HepG2 (cell line): ENCODE data around the gene CAPG. TPM values are rescaled to one million over a fixed set of nuclear protein-coding genes. Genes with fewer than 3 reads are reported as not detected.

Experiments used
- ATAC-seq: fragments of 200-7000 bp; cut with Tn5 transposase; 3 replicates; pipeline ENCODE4 v1.9.1; 2020; ENCODE audit warnings: mild to moderate bottlenecking, moderate library complexity
- BruUV-seq: library from RNA; stranded (reverse); fragments of 400-500 nt; replicated peaks from 2 replicates; lab custom pipeline; 2021; lab: Mats Ljungman, UMichigan
- CTCF ChIA-PET: fragments of 300-600 bp; formaldehyde crosslinking; extraction: SDS; loops from one replicate; lab custom pipeline; 2021; ENCODE audit warnings: low total read pairs, inconsistent platforms, low intra/inter-chr PET ratio; lab: Yijun Ruan, JAX
- POLR2A ChIA-PET: fragments of 350-600 bp; sonication (Branson Sonifier 250); formaldehyde crosslinking; loops from one replicate; lab custom pipeline; 2020; ENCODE audit warnings: antibody characterized with exemption, inconsistent platforms; lab: Yijun Ruan, JAX
- DNase-seq: peaks from one replicate; pipeline ENCODE4 v3.0.0-alpha.2; 2015; ENCODE audit warnings: low spot score
- FAIRE-seq: peaks from 3 replicates; lab custom pipeline; 2011; peaks lifted over from hg19 to GRCh38; lab: Jason Lieb, UNC
- H2AFZ ChIP-seq: one replicate; pipeline ENCODE4 v1.6.1; 2011; ENCODE audit warnings: low read length, inconsistent platforms
- H3K27ac ChIP-seq: fragments of 300-600 bp; 3 replicates; pipeline ENCODE4 v1.8.0; 2011; ENCODE audit warnings: mixed run types, mild to moderate bottlenecking, mixed read lengths, low read length, inconsistent platforms; ENCODE audit not compliant: insufficient read depth; ENCODE audit errors: extremely low read length
- H3K27me3 ChIP-seq, 2 experiments: fragments of 200-600 bp in 1 of 2; 2 replicates in 1 of 2; 3 replicates in 1 of 2; pipeline versions ENCODE4 v1.6.0 to v1.8.0; 2011; ENCODE audit warnings: low read length in 2 of 2, mild to moderate bottlenecking in 2 of 2, moderate library complexity in 2 of 2, inconsistent platforms in 1 of 2; ENCODE audit not compliant: insufficient read depth in 2 of 2, control insufficient read depth in 1 of 2
- H3K36me3 ChIP-seq, 2 experiments: fragments of 200-600 bp in 1 of 2; replicated peaks in 1 of 2; 2 replicates in 1 of 2; 3 replicates in 1 of 2; pipeline versions ENCODE4 v1.5.1 to v1.8.0; 2011; ENCODE audit warnings: low read length in 2 of 2, inconsistent platforms in 1 of 2; ENCODE audit not compliant: insufficient read depth in 2 of 2, control insufficient read depth in 1 of 2
- H3K4me1 ChIP-seq: 2 replicates; pipeline ENCODE4 v1.5.1; 2012; ENCODE audit warnings: low read length, inconsistent platforms; ENCODE audit not compliant: insufficient read depth
- H3K4me2 ChIP-seq: 2 replicates; pipeline ENCODE4 v1.6.0; 2011; ENCODE audit warnings: low read depth, low read length, inconsistent platforms
- H3K4me3 ChIP-seq, 3 experiments: fragments of 200-600 bp in 1 of 3; sonication (generic), shearing (Covaris generic) in 1 of 3; replicated peaks in 1 of 3; 2 replicates each; pipeline ENCODE4 v1.5.1; 2011 to 2016; ENCODE audit warnings: low read length in 3 of 3, inconsistent platforms in 2 of 3, low read depth in 2 of 3, mild to moderate bottlenecking in 2 of 3, control low read depth in 1 of 3, mixed read lengths in 1 of 3; ENCODE audit not compliant: insufficient read depth in 1 of 3
- H3K79me2 ChIP-seq: one replicate; pipeline ENCODE4 v1.6.1; 2011; ENCODE audit warnings: low read length, inconsistent platforms; ENCODE audit not compliant: insufficient read depth
- H3K9ac ChIP-seq: 2 replicates; pipeline ENCODE4 v1.6.0; 2011; ENCODE audit warnings: mild to moderate bottlenecking, low read depth, low read length, inconsistent platforms; ENCODE audit not compliant: insufficient read depth
- H3K9me3 ChIP-seq: 2 replicates; pipeline ENCODE4 v1.5.1; 2012; ENCODE audit warnings: mild to moderate bottlenecking, low read length
- H4K20me1 ChIP-seq: 2 replicates; pipeline ENCODE4 v1.6.0; 2011; ENCODE audit warnings: inconsistent platforms, mild to moderate bottlenecking, low read length, moderate library complexity; ENCODE audit not compliant: insufficient read depth
- ADNP ChIP-seq: sonication (generic); formaldehyde crosslinking; IDR thresholded peaks from 2 replicates; pipeline ENCODE4 v1.4.0; 2020; ENCODE audit warnings: missing genetic modification reagents
- DMAP1 ChIP-seq: IDR thresholded peaks from 2 replicates; pipeline ENCODE4 v1.6.1; 2016
- HDAC6 ChIP-seq: fragments of 200-600 bp; sonication (generic); IDR thresholded peaks from 2 replicates; pipeline ENCODE4 v1.7.0; 2017; ENCODE audit warnings: mild to moderate bottlenecking, antibody characterized with exemption, low read length, low read depth
- KAT7 ChIP-seq: IDR thresholded peaks from 2 replicates; pipeline ENCODE4 v1.6.1; 2018; ENCODE audit warnings: borderline replicate concordance, missing compliant biosample characterization
- MZF1 ChIP-seq: sonication (generic); formaldehyde crosslinking; IDR thresholded peaks from 2 replicates; pipeline ENCODE4 v1.8.1; 2023; ENCODE audit warnings: mild to moderate bottlenecking, missing genetic modification reagents, borderline replicate concordance
- NKX3-1 ChIP-seq: sonication (generic); formaldehyde crosslinking; IDR thresholded peaks from 2 replicates; pipeline ENCODE4 v1.5.0; 2020; ENCODE audit warnings: missing genetic modification reagents
- PPARG ChIP-seq: conservative IDR thresholded peaks from 2 replicates; pipeline ENCODE4 v1.6.1; 2016; ENCODE audit warnings: missing biosample characterization, missing genetic modification reagents
- SATB2 ChIP-seq: sonication (generic); formaldehyde crosslinking; IDR thresholded peaks from 2 replicates; pipeline ENCODE4 v1.5.0; 2020; ENCODE audit warnings: missing genetic modification reagents
- SETDB1 ChIP-seq: sonication (generic); formaldehyde crosslinking; IDR thresholded peaks from 2 replicates; pipeline ENCODE4 v1.5.1; 2020; ENCODE audit warnings: missing genetic modification reagents, mild to moderate bottlenecking, borderline replicate concordance
- SP5 ChIP-seq: IDR thresholded peaks from 2 replicates; pipeline ENCODE4 v1.6.1; 2016; ENCODE audit warnings: low read depth, borderline replicate concordance
- WIZ ChIP-seq: sonication (generic); formaldehyde crosslinking; IDR thresholded peaks from 2 replicates; pipeline ENCODE4 v1.5.1; 2020; ENCODE audit warnings: mild to moderate bottlenecking, missing genetic modification reagents
- ZNF207 ChIP-seq: fragments of 450-650 bp; IDR thresholded peaks from 2 replicates; pipeline ENCODE4 v1.6.1; 2016; ENCODE audit warnings: antibody characterized with exemption, borderline replicate concordance
- ZNF431 ChIP-seq: sonication (generic); formaldehyde crosslinking; IDR thresholded peaks from 2 replicates; pipeline ENCODE4 v1.9.0; 2022; ENCODE audit warnings: missing genetic modification reagents, low read depth, mild to moderate bottlenecking, borderline replicate concordance
- ZNF549 ChIP-seq: sonication (generic); formaldehyde crosslinking; IDR thresholded peaks from 2 replicates; pipeline ENCODE4 v1.5.0; 2020; ENCODE audit warnings: missing genetic modification reagents
- ZNF678 ChIP-seq: sonication (generic); formaldehyde crosslinking; IDR thresholded peaks from 2 replicates; pipeline ENCODE4 v1.4.0; 2020; ENCODE audit warnings: mild to moderate bottlenecking, missing genetic modification reagents
- ZNF713 ChIP-seq: sonication (generic); formaldehyde crosslinking; IDR thresholded peaks from 2 replicates; pipeline ENCODE4 v1.4.0; 2020; ENCODE audit warnings: mild to moderate bottlenecking, missing genetic modification reagents
- ZSCAN22 ChIP-seq: sonication (generic); formaldehyde crosslinking; IDR thresholded peaks from 2 replicates; pipeline ENCODE4 v1.4.0; 2020; ENCODE audit warnings: mild to moderate bottlenecking, missing genetic modification reagents
- WGBS: methylation state at CpG from one replicate; pipeline ENCODE4 v1.1.6; 2017; ENCODE audit warnings: low lambda C conversion rate; 5-methylcytosine and 5-hydroxymethylcytosine counted together
- in situ Hi-C: cut with HindIII; loops from 2 replicates; pipeline ENCODE4 v1.10.0; 2017; ENCODE audit warnings: low pct_unique_long_range_greater_than_20kb; ENCODE audit not compliant: extremely low pct_ligation_motif_present
- intact Hi-C: fragments of 100-400 bp; cut with micrococcal nuclease; formaldehyde crosslinking; loops from one replicate; pipeline ENCODE4 v1.10.0; 2022; ENCODE audit not compliant: unreplicated experiment
- polyA plus RNA-seq, 8 experiments: library from polyadenylated mRNA; depleted of rRNA in 3 of 8; stranded (reverse) in 7 of 8; unstranded in 1 of 8; fragments of >200 nt; fragmentation: Illumina TruSeq in 4 of 8; extraction: Trizol in 4 of 8; gene quantifications; 2 replicates each; pipeline versions ENCODE4 v1.2.1 to v1.2.3, GENCODE V29; 2011 to 2016; ENCODE audit warnings: low read depth in 4 of 8, missing spikeins in 1 of 8, mixed read lengths in 1 of 8; ENCODE audit not compliant: insufficient read depth in 1 of 8
- total RNA-seq, 5 experiments: library from RNA; depleted of rRNA; stranded (reverse); fragments of >200 nt; fragmentation: Illumina TruSeq; extraction: Trizol; gene quantifications; 2 replicates each; pipeline ENCODE4 v1.2.3, GENCODE V29; 2016; ENCODE audit warnings: low read depth in 1 of 5
- TF ChIP-seq, protein P1 (sequence below): sonication (generic); formaldehyde crosslinking; conservative IDR thresholded peaks from 2 replicates; pipeline ENCODE4 v1.4.0; 2020; ENCODE audit warnings: missing genetic modification reagents
- TF ChIP-seq, protein P2 (sequence below): sonication (generic); formaldehyde crosslinking; IDR thresholded peaks from 2 replicates; pipeline ENCODE4 v1.4.0; 2020; ENCODE audit warnings: missing genetic modification reagents, borderline replicate concordance

CAPG gene
- total and polyA plus RNA-seq, 2 of the 13 experiments (the other 11 are each of a cell fraction or from before 2014, with no cell fraction given), result 12.7 to 18.2 TPM

DNA sequence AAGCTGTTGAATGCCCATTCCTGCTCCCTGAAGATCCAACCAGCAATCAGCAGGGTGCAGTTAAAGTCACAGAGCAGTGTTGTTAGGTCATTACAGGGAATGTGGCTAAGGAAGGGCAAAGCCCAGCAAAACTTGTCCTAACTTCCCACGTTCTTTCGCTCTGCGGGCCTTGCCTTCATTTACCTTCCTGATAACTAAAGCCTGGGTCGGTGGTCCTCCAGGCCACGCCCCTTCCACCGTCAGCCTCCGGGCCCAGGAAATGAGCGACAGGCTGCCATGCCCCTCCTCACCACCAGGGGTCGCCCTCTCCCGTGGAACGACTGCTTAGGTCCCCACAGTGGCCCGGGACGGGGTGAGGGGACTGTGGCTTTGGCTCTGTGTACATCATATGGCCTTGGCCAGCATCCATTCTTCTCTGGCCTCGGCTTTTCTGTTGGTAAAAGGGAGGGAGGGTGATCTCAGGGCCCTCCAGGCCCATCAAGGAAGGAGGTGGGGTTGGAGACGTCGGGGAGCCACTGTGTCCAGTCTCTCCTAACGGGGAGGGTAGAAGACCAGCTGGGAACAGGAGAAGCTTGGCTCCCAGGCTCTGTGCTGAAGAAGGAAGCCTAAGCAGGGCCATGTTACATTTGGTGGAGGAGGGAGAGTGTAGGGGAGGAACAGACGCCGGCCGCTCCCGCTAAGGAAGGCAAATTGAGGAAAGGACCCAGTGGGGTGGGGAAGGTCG lies 10.5 kb upstream of the CAPG start (continued):
- TF ChIP-seq SATB2 (CRISPR knock-in tag) (no peak), MZF1 (CRISPR knock-in tag) (no peak), ZNF713 (CRISPR knock-in tag) (no peak), SETDB1 (CRISPR knock-in tag) (no peak), NKX3-1 (CRISPR knock-in tag) (no peak), ZNF549 (CRISPR knock-in tag) (no peak)
- TF ChIP-seq, protein P1, sequence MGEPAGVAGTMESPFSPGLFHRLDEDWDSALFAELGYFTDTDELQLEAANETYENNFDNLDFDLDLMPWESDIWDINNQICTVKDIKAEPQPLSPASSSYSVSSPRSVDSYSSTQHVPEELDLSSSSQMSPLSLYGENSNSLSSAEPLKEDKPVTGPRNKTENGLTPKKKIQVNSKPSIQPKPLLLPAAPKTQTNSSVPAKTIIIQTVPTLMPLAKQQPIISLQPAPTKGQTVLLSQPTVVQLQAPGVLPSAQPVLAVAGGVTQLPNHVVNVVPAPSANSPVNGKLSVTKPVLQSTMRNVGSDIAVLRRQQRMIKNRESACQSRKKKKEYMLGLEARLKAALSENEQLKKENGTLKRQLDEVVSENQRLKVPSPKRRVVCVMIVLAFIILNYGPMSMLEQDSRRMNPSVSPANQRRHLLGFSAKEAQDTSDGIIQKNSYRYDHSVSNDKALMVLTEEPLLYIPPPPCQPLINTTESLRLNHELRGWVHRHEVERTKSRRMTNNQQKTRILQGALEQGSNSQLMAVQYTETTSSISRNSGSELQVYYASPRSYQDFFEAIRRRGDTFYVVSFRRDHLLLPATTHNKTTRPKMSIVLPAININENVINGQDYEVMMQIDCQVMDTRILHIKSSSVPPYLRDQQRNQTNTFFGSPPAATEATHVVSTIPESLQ, result no peak

DNA sequence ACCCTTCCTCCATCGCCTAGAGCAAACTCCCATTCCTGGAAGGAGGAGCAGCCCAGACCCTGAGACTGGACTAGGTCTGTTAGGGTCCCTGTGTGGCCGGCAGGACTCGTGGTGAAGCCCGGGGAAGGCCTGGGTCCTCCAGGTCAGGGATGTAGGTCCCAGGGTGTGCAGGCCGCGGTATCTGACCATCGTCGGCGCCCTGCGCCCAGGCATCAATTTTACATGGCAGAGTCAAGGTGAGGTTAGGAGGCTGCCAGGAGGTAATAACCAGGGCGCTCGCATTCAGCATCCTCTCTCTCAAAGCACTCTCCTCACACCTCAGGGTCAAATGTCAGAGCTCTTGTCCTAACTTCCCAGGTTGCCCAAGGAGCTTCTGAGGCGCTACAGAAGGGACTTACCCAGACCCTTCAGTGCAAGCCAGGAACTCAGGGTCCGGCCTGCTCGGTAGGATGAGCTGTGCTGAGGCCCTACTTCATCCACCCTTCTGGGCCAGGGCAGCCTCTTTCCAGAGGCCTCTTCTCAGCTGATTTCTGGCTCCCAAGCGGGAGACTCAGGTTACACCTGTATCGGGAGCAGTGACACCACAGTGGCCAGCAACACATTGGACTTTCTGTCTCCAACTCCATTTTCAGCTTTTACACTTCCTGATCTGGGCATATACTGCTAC lies 9.0 kb upstream of the CAPG start:
- H3K9me3 ChIP-seq, result no peaks in the 10 kb centered on the region
- H3K4me2 ChIP-seq, result peak overlapping the region; percentile 97
- CTCF ChIA-PET, result interaction anchor here (2.7 kb wide), 1 partner anchor 119 kb away, joined by 25 read pairs; the partner anchor contains the start of gene MAT2A
- peak overlapping the region; percentile 92 for H3K9ac ChIP-seq
- 3% methylated on average over 13 of the region's 17 CpGs for WGBS
- in situ Hi-C loops, result no loop called here
- peaks cover 74% of the 10 kb centered on the region for H3K4me1 ChIP-seq
- FAIRE-seq, result no peak
- peak overlapping the region; percentile 80 to 97 (median 91) for H3K4me3 ChIP-seq
- intact Hi-C loops, result loop anchor here (1.0 kb wide), 1 partner anchor 94 kb away; no protein-coding TSS in a partner anchor
- H2AFZ ChIP-seq, result no peak overlapping the region
- peak; percentile 42 for ATAC-seq
- no peaks in the 10 kb centered on the region for H4K20me1 ChIP-seq
- peaks cover 4% of the 10 kb centered on the region for H3K79me2 ChIP-seq
- POLR2A ChIA-PET, result interaction anchor here (0.7 to 5.7 kb wide), 40 partner anchors 8 to 687 kb away, joined by 3 to 363 read pairs (median 7); partner anchors contain the start of genes C2orf68, CAPG, ELMOD3 and GGCX
- BruUV-seq, result TSS peak; percentile 89
- DNase-seq, result peak; percentile 74
- no peaks in the 10 kb centered on the region for H3K36me3 ChIP-seq
- no peaks in the 10 kb centered on the region for H3K27me3 ChIP-seq
- H3K27ac ChIP-seq, result peak overlapping the region; percentile 83
- no peak for TF ChIP-seq ZNF207
- TF ChIP-seq SP5 (CRISPR knock-in tag), result no peak
- no peak for TF ChIP-seq ADNP (CRISPR knock-in tag)
- no peak; the same call in 1 of the 2 replicates for TF ChIP-seq KAT7 (CRISPR knock-in tag)
- TF ChIP-seq DMAP1 (CRISPR knock-in tag), result 0 out of 2 replicates have a peak, but pooled peaks have one; percentile 13
- no peak for TF ChIP-seq HDAC6
- TF ChIP-seq ZNF678 (CRISPR knock-in tag), result 0 out of 2 replicates have a peak, but pooled peaks have one; percentile 18
- no peak for TF ChIP-seq PPARG (CRISPR knock-in tag)
- no peak; the same call in 1 of the 2 replicates for TF ChIP-seq WIZ (CRISPR knock-in tag)
- TF ChIP-seq ZNF431 (CRISPR knock-in tag), result no peak
- TF ChIP-seq, protein P2, sequence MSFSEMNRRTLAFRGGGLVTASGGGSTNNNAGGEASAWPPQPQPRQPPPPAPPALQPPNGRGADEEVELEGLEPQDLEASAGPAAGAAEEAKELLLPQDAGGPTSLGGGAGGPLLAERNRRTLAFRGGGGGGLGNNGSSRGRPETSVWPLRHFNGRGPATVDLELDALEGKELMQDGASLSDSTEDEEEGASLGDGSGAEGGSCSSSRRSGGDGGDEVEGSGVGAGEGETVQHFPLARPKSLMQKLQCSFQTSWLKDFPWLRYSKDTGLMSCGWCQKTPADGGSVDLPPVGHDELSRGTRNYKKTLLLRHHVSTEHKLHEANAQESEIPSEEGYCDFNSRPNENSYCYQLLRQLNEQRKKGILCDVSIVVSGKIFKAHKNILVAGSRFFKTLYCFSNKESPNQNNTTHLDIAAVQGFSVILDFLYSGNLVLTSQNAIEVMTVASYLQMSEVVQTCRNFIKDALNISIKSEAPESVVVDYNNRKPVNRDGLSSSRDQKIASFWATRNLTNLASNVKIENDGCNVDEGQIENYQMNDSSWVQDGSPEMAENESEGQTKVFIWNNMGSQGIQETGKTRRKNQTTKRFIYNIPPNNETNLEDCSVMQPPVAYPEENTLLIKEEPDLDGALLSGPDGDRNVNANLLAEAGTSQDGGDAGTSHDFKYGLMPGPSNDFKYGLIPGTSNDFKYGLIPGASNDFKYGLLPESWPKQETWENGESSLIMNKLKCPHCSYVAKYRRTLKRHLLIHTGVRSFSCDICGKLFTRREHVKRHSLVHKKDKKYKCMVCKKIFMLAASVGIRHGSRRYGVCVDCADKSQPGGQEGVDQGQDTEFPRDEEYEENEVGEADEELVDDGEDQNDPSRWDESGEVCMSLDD (CRISPR knock-in tag), result no peak
- 0 out of 2 replicates have a peak, but pooled peaks have one; percentile 63 for TF ChIP-seq ZSCAN22
